HG03139 (cell line): ENCODE measurements around the gene GINS3.

Source experiments
- ATAC-seq: cut with Tn5 transposase; IDR thresholded peaks from one replicate; pipeline ENCODE4 v1.9.1; 2021; ENCODE audit not compliant: unreplicated experiment

GINS3 gene

DNA sequence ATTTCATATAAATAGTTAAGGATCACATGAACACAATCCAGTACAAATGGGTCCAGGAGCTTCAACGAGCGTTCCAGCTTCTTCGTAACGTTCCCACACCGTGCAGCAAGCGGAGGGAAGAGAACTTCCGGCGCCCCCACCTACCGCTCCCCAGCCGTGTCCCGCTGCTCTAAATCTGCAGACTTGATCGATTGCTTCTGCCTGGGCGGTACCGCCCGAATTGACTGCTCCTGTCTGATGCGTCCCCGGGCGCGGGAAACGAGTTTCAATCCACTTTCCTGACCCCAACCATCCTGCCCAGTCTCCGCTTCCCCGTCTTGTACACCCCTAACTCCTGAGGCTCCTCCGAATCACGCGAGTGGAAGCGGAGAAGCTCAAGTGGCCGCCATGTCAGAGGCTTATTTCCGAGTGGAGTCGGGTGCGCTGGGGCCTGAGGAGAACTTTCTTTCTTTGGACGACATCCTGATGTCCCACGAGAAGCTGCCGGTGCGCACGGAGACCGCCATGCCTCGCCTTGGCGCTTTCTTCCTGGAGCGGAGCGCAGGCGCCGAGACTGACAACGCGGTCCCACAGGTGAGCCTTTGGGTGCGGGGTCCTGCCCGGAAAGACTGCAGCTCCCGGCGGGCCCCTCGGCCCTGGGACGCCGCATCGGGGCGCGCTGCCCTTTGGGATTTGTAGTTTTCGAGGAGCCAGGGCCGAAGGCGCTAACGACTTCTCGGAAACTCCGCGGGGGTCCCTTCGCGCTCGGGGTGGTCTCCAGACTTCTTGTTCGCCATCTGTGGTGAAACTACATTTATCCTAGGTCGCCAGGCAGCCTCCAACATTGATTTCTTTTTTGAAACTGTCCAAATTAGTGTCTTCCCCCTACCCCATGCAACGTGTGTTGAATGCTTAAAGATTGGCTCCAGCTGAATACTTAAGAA is at the start of gene GINS3:
Gene GINS3, plus strand, starts transcription at position 257 of the 923 bp plus-strand sequence. Its CDS starts 131 bp downstream, at position 388.
- peak; percentile 92 for ATAC-seq

DNA sequence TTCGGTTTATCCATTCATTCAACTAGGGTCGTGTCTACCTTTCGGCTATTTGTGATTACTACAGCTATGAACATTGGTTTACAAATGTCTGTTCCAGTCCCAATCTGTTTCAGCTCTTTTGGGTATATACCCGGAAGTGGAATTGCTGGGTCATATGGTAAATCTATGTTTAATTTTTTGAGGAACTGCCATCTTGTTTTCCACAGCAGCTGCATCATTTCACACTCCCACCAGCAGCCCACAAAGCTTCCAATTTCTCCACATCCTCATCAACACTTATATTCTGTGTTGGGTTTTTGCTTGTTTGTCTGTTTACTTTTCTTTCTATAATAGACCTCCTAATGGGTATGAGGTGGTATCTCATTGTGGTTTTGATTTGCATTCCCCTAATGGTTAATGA is 48.7 kb upstream of the GINS3 start:
- no peak for ATAC-seq

GRCh38 chr16:58345574-58346354 is 46.5 kb upstream of the GINS3 start:
- ATAC-seq = no peak

DNA sequence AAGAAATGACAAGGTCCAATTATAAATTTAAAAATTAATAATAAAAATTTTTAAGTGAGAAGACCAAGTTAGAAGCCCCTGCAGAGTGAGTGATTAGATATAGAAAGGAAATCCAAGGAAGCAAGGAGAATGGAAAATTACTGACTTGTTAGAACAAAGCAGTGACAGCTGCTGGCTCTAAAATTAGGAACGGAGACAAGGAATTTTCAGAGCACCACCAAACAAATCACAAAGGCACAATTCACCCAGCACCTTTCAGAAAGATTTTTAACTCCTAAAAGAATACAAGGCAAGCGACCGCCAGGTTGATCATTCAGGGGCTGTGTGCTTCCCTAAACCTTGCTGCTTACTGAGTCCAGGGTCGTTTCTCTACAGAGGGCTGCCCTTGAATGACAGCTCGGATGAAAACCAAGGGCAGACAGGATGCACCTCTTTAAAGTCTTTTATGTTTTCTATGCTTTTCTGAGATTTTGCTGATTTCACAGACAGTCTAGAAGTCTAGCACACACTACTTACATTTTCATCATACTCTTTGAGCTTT is 45.4 kb upstream of the GINS3 start:
- no peak for ATAC-seq

GRCh38 chr16:58348986-58349385 is 43.3 kb upstream of the GINS3 start:
- ATAC-seq = no peak

DNA sequence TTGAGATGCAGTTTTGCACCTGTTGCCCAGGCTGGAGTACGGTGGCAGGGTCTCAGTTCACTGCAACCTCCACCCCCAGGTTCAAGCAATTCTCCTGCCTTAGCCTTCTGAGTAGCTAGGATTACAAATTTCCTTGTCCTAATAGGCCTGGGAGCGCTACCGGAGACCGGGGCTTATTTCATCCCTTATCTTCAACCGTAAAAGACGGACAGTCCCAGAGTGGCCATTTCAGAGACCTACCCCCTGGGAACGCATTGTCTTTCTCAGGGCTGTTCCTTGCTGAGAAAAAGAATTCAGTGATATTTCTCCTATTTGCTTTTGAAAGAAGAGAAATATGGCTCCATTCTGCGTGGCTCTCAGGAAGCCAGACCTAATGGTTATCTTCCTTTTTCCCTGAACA is 39.6 kb upstream of the GINS3 start:
- ATAC-seq = no peak

DNA sequence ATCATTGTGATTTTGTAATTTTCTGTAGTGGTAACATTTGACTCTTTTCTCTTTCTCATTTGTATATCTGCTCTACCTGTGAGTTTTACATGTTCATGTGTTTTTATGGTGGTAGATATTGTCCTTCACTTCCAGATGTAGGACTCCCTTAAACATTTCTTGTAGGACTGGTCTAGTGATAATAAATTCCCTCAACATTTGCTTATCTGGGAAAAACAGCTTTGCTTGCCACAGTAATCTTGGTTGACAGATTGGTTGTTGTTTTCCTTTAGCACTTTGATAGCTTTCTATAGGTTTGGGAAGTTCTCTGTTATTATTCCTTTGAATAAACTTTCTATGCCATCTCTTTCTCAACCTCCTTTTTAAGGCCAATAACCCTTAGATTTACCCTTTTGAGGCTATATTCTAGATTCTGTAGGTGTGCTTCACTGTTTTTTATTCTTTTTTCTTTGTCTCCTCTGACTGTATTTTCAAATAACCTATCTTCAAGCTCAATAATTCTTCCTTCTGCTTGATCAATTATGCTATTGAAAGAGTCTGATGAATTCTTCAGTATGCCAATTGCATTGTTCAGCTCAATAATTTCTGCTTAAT is 32.1 kb upstream of the GINS3 start:
- ATAC-seq = no peak

DNA sequence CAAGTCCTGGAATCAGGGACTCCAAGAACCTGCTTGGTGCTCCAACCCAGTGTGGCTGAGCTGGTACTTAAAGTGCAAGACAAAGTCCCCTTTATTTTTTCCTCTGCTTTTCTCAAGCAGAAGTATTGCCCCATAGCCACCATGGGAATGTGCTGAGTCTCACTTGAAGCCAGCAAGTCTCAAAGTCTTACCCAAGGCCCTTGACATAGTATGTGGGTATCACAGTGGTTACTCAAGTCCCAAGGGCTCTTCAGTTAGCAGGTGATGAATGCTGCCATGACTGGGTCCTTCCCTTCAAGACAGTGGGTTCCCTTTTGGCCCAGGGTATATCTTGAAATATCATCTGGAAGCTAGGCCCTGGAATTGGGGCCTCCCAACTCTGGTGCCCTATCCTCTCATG is 30.5 kb upstream of the GINS3 start:
- ATAC-seq = no peak

DNA sequence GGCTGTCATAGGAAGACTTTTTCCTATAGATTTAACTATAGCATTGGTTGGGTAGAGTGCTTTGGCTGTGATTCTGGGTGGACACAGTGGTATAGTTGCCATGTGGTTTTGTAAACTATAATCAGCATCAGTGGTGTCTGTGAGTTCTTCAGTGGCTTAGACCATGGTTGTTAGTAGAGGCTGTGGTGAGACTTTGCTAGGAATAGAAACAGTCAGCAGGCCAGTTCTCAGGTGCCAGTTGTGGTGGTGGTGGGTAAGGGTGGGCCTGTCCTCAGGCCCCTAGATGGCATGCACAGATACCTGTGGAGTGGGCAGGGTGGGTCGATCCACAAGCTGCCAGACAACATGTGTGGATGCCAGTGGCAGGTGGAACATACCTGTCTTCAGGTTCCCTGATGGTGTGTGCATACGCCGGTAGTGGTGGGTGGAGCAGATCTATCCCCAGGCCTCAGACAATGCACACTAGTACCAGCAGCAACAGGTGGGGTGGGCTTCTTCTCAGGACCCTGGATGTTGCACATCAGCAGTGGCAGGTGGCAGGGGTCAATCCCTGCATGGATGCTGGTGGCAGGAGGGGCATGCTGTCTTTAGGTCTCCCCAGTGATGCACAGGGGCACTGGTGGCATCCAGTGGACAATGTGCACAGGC is 28.4 kb upstream of the GINS3 start:
- ATAC-seq = no peak

DNA sequence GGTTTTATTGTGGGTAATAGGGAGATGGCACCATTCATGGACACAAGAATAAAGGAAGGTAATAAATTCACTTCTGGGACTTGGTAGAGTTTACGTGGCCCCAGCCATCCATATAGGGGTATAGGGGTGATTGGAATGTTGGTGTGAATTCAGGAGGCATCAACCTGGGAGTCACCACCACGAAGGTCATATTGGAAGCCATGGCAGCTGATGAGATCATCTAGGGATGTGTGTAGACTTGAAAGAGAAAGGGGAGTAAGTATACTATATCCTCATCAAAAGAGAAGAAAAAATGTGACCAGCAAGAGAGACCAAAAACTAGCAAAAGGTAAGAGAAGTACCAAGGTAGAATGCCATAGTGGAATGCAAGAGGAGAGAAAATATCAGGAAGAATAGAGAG is 26.6 kb upstream of the GINS3 start:
- ATAC-seq = no peak

DNA sequence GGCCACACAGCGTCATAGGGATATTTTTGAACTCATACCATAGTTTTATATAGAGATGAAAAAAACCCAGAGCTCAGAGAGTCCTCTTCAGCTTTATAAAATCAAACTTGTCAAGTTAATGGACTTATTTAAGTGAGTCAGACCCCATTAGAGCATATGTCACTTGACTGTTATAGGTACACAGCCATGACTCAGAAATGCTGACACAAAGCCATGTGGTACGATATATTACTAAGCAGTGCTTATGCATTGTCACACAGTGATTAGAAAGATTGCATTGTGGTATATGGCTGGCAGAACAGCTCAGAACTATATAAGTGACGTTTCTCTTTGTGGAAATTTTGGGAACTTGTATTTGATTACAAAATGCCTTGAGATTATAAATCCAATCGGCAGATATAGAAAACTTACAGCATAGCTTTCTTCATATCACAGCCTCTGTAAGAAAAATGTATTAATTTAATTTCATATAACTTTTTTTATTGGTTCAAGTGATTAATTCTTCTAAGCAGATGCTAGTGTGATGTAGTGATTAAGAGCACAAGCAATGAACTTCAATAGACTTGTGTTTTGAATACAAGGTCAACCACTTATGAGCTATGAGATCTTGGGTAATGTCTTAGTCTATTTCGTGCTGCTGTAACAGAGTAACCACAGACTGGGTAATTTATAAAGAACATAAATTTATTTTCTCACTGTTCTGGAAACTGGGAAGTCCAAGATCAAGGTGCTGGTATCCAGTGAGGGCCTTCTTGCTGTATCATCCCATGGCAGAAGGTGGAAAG is 25.8 kb upstream of the GINS3 start:
- ATAC-seq = no peak

DNA sequence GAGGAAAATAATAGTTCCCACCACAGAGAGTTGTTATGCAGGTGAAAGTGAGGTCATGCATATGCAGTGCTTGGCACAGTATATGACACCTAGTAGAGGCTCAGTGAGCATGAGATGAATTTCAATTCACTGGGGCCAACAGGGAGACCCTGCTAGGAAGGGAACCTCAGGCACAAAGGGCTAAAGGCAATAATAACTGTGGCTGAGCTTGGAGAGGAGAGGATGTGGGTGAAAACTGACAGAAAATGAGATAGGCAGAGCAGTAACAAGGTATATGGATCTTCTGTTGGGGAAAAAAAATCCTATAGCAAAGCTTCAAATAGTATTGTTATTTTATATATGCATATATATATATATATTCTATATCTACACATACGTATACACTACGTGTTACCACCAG is 25.0 kb upstream of the GINS3 start:
- no peak for ATAC-seq

DNA sequence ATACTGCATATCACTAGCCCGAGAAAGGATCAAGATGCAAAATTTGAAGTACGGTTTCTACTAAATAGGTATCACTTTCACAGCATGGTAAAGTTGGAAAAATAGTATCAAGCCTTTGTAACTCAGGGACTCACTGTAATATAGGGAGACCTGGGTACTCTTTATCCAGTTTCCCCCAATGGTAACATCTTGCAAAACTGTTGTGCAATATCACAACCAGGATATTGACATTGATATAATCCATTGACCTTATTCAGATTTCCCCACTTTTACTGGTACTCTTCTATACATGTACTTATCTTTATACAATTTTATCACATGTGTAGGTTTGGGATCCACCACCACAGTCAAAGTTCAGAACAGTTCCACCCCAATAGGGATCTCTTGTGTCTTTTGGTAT is 20.4 kb upstream of the GINS3 start:
- no peak for ATAC-seq

DNA sequence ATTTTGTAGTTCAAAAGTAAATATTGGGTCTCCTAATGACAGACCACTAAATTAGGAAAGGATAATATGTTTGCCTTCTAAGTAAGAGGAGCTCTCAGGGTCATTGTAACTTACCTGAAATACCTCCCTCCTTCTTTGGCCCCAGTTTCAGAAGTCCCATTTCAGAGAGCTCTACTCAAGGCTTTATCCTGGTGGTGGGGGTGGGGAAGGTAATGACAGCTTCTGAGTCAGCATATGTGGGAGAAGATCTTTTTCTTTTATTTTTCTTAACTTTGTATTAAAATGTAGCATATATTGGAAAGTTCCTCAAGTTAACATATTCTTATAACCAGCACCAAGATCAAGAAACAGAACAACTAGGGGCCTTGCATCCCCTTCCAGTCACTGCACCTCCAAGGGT is 16.9 kb upstream of the GINS3 start:
- ATAC-seq = no peak

DNA sequence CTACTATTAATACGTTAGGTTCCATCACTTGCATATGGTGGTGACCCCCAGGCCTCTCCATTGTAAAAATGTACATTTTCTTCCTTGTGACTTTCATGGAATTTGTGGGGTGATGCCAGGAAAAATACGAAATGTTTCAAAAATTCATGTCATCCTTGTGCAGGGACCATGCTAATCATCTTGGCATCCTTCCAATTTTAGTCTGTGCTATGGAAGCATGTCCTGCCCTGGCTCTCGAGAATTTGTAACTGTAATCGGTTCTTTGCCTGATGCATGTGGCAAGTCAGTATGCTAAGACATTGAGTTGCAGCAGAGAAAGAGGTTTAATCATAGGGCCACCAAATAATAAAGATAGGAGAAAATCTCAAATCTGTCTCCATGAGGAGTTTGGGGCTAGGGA is 14.3 kb upstream of the GINS3 start:
- no peak for ATAC-seq

DNA sequence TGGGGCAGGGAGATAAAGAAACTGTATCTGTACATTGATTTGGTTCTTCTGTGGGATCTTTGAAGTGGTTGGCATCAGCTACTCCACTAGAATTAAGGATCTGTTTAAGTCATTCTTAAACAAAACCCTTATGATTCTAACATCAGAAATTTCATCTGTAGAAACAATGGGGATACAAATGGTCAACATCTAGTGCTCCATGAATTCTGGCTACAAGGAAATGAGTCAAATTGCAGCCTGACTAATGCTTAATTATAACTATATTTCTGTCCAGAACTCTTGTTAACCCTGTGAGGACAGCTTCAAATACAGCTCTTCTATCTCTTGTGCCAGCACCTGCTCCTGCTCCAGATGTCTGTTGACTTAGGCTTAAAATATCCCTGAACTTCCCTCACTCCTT is 13.9 kb upstream of the GINS3 start:
- no peak for ATAC-seq

DNA sequence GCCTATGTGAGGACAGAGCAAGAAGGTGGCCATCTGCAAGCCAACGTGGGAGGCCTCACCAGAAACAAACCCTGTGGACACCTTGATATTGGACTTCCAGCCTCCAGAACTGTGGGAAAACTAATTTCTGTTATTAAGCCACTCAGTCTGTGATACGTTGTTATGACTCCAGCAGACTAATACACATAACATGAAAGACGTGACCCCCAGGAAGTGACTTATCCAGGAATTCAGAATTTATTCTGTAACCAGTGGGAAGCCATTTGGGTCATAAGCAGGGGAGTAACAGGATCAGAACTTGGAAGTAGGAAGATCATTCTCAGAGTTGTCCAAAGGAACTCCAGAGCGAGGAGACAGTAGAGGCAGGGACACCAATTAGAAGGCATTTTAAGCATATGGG is 12.5 kb upstream of the GINS3 start:
- no peak for ATAC-seq

DNA sequence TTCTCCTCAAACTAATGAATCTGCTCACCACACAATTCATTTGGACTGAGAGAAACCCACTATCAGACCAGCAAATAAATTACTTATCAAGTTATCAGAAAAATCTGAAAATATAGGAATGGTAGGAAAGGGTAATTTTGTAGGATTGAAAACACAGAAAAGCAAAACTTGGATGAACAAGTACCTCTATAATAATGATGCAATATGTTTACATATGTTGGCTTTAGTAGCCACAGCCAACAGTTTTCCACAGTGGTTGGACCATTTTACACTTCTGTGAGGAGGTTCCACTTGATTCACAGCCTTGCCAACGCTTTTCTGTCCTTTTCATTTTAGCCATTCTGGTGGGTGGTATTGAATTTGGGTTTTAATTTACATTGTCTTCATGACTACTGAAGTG is 10.6 kb upstream of the GINS3 start:
- ATAC-seq = no peak

GRCh38 chr16:58384437-58385055 is 7.7 kb upstream of the GINS3 start:
- ATAC-seq = no peak
